Measurements from ENCODE around the gene MTRF1L. TPM values are rescaled to one million over a fixed set of nuclear protein-coding genes. Genes with fewer than 3 reads are reported as not detected.

The MTRF1L gene
- total and polyA plus RNA-seq, 2 of the 13 experiments (the other 11 are each of a cell fraction or from before 2014, with no cell fraction given): 17.6 to 28.7 TPM

GRCh38 chr6:153002613-153003365, at the start of gene MTRF1L (continued):
- TF ChIP-seq ZNF281 (CRISPR knock-in tag; IDR thresholded peaks at IDR 0.05; ENCODE audit: borderline replicate concordance) (peak; percentile 50; the same call in 1 of the 2 replicates), ZNF143 (CRISPR knock-in tag; IDR thresholded peaks at IDR 0.05) (peak; percentile 20; the same call in 1 of the 2 replicates), ARID4A (CRISPR knock-in tag; IDR thresholded peaks at IDR 0.05; ENCODE audit: borderline replicate concordance) (peak; percentile 81), GPN1 (CRISPR knock-in tag; IDR thresholded peaks at IDR 0.05; ENCODE audit: borderline replicate concordance) (no peak), ZNF562 (CRISPR knock-in tag; IDR thresholded peaks at IDR 0.05; ENCODE audit: borderline replicate concordance) (no peak), ZNF549 (CRISPR knock-in tag; IDR thresholded peaks at IDR 0.05) (no peak), ZNF160 (CRISPR knock-in tag; IDR thresholded peaks at IDR 0.05) (no peak), ZBTB44 (CRISPR knock-in tag; IDR thresholded peaks at IDR 0.05) (no peak), FOXA1 (IDR thresholded peaks at IDR 0.05) (no peak), FOXA1 (CRISPR knock-in tag; IDR thresholded peaks at IDR 0.05) (no peak), TEAD2 (CRISPR knock-in tag; IDR thresholded peaks at IDR 0.05) (no peak), FOXC1 (CRISPR knock-in tag; IDR thresholded peaks at IDR 0.05; ENCODE audit: borderline replicate concordance) (no peak; the same call in 1 of the 2 replicates), ZNF772 (CRISPR knock-in tag; IDR thresholded peaks at IDR 0.05) (peak; percentile 78; the same call in 1 of the 2 replicates), ZSCAN25 (CRISPR knock-in tag; IDR thresholded peaks at IDR 0.05) (peak; percentile 91), SNAPC5 (CRISPR knock-in tag; IDR thresholded peaks at IDR 0.05; ENCODE audit: borderline replicate concordance) (0 out of 2 replicates have a peak, but pooled peaks have one; percentile 55), FUBP1 (CRISPR knock-in tag; IDR thresholded peaks at IDR 0.05; ENCODE audit: borderline replicate concordance) (no peak)

Data from HepG2 (cell line).